Left renal pelvis (tissue), 4 donors: ENCODE results near the gene STN1. TPM values are rescaled to one million over a fixed set of nuclear protein-coding genes. Genes with fewer than 3 reads are reported as not detected.

Source experiments
- DNase-seq, 4 donors: peaks; one replicate each; pipeline ENCODE4 v3.0.0-alpha.2; 2013; ENCODE audit warnings: low read depth in 4 of 4, low spot score in 3 of 4
- polyA plus RNA-seq, 4 donors: library from polyadenylated mRNA; unstranded; fragments of 120-200 nt; gene quantifications; one replicate each; pipeline ENCODE4 v1.2.1, GENCODE V29; 2013; ENCODE audit not compliant: insufficient read length in 4 of 4

STN1 gene
- polyA plus RNA-seq, 4 donors: 15.1 to 27.3 (median 25.6) TPM

GRCh38 chr10:103895411-103896186 lies 22.4 kb downstream of the STN1 start:
- DNase-seq: no peak

- no peak for DNase-seq
Observed at GRCh38 chr10:103894441-103894864, 23.5 kb downstream of the STN1 start.

DNA sequence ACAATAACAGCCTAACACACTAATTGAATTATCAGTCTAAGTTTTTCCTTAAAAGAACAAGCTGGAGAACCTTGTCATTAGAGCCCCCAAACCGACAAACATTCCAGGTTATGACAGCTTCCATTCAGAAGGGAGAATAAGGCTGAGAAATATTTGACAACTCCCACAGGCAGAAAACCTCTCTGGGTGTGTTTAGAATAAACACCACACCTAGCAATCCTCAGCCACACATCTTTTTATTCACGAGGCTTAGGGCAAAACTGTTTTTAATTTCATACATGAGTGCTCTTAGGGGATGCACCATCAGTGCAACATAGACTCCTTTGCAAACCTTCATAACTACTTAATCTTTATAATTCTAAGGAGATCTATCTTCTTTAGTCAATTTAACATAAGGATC lies 24.2 kb downstream of the STN1 start:
- no peak for DNase-seq

DNA sequence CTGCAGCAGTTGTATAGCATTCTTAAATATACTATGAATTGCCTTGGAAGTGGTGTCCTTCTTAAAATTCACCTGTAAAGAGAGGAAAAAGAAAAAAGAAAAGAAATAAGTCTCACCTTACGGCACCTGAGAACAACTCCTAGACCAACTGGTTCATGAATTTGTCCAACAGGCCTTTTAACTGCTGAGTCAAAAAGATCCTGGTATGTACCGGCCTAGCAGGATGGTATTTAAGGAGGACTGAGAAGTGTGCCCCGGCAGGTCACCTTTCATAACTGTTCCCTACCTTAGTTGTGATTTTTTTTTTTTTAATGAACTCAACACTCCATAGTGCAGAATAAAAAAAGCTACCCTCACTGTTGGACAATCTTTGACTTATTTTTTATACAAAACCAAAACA lies 25.8 kb downstream of the STN1 start:
- DNase-seq: no peak

GRCh38 chr10:103890688-103891087 lies 27.3 kb downstream of the STN1 start:
- no peak for DNase-seq

GRCh38 chr10:103890194-103890658 lies 27.8 kb downstream of the STN1 start:
- no peak for DNase-seq

DNA sequence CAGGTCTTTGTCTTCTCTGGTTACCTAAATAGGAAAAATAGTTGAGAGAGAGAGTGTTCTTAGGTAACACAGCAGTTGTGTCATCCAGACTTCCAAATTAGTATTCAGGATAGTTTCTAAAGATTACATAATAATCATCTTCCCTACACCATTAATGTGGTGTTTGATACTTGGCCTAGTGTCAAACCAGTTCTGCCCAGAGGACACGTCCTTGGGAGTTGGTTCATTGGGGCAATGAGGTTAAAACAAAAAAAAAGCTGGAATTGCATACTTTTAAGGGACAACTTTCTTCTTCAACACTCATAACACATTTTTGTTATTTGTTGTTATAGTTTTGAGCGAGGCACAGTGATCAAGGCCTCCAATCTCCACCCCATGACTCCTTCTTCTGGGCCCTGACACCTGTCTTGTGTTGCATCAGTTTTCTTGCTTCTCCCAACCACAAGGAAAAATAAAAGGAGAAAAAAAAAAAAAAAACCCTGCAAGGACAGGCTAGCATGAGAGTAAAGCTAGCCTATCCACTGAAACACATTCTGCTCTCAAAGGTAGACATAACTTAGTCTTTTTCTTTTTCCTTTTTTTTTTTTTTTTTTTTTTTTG lies 28.8 kb downstream of the STN1 start:
- DNase-seq: no peak

GRCh38 chr10:103888113-103888841 lies 29.7 kb downstream of the STN1 start:
- DNase-seq: no peak

DNA sequence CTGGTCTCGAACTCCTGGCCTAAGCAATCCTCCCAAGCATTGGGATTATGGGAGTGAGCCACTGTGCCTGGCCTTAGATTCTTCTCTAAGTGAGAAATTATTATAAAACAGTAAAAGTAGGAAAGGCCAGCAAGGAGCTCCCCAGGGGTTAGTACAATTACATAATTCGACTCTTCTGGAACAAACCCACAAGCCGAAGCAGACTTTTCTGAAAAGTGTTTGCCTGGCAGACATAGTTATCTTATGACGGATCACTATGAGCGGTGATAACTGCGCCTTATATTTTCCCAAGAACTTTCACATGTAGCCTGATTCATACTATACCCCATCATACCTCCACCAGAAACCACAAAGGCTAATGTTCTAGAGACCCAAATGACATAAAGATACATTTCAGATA lies 32.4 kb downstream of the STN1 start:
- DNase-seq: no peak

DNA sequence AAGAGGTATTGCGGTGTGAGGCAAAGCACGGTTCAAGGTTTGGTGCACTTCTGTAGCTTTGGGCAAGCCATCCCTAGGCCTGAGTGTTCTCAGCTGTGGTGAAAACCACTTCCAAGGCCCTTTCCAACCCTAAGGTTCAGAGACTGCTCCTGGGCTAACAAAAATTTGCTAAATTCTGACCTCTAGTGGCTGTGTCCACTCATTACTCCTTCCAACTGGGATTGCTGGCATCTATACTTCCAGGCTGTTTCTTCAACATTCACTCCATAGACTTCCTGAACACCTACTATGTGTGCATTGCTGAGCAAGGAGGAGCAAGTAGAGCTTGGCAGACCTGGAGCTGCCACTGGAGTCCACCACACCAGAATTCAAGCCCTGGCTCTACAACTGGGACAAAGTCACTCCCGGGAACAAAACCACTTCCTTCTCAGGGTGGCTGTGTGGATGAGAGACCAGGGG lies 33.3 kb downstream of the STN1 start:
- DNase-seq: no peak

- no peak for DNase-seq
Observed at GRCh38 chr10:103882285-103883007, 35.5 kb downstream of the STN1 start.

- DNase-seq: no peak
Observed at GRCh38 chr10:103881416-103882284, 36.3 kb downstream of the STN1 start.

GRCh38 chr10:103879831-103880230 lies 38.2 kb downstream of the STN1 start:
- DNase-seq: no peak

DNA sequence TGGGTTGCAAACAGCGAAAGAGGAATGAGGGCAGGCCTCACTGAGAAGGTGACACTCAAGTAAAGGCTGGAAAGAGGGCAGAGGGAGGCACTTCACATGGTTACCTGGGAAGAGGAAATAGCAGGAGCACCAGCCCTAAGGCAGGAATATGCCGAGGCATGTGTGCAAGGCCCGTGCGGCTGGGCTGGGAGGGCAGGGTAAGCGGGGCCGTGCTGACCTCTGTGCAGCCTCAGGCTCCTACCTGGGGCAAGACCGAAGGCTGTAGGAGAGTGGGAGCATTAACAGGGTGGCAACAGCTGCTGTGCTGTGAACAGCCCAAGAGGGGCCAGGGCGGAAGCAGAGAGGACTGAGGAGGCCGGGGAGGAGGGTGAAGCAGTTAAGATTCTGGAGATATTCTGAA lies 38.6 kb downstream of the STN1 start:
- DNase-seq: no peak

DNA sequence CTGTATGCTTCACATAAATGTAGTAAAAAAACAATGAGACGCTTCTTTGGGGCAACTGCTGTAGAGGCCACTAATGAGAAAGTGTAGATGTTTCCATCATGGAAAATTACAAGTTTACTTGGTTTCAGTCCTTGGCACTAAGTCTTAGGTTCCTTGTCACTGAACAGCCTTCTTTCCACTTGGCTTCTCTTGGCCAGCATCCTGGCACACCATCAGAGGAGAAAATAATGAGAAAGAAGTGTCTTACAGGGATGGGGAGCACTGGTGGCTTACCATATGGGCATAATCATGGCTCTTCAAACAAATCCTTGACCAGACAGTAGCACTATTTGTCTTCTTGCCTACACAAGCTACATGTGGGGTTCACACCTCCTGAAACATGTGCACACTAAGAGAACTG lies 40.1 kb downstream of the STN1 start:
- DNase-seq: no peak

- no peak for DNase-seq
Observed at GRCh38 chr10:103876155-103876554, 41.8 kb downstream of the STN1 start.

- no peak for DNase-seq
Observed at GRCh38 chr10:103874730-103875129, 43.3 kb downstream of the STN1 start.

DNA sequence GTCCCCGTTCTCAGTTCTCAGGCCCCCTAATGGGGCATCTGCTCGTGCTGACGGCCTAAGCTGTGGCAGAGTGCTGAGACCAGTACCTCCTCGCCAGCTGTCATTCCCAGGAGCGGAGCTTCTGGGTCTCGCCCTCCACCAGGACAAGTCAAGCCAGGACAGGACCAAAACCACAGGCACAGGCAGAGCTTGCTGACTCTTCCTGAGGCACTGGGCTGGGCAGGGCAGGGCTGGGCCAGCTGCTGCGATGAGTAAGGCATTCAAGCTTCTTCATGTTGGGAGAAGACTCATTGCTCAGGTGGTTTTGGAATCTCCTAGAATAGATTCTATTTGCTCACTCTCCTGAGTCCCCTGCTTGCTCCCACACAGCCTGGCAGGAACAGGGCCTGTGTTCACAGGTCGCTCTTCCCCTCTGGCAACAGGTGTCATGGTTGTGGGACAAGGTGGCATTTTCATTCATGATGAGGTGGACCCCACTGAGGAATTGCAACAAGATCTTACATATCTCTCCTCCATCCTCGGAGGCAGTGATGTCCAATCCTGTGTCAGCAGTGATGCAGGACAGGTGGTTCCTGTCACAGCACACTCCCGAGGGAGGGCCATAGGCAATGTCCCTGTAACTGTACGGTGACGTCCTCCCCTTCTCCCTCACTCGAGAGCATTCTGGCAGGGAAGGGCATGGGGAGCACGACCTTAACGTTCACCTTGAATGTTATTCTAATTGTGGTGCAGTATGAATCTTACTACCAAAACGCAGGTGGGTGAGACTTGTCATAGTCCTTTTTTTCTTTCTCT lies 45.6 kb downstream of the STN1 start:
- DNase-seq: no peak

DNA sequence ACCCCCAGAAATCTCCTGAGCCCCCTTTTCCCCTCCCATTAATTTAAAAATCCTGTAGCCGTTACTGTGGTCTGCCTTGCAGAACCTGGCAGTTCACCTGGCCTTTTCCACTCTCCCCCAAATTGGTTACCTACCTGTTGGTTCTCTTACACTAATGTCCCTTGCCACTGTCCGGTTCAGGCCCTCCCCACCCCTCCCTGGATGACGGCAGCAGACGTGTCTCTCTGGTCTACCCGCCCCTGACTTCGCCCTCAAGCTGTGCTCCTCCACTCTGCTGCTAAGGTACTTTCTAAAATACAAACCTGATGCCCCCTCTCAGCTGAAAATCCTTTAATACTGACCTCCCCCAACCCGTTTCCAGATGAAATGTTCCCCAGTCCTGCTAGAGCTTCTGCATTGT lies 47.0 kb downstream of the STN1 start:
- DNase-seq: no peak
